H1 (cell line): ENCODE measurements around the gene NCAM1. TPM values are rescaled to one million over a fixed set of nuclear protein-coding genes. Genes with fewer than 3 reads are reported as not detected.

Source experiments
- CTCF ChIA-PET: fragments of 300-600 bp; sonication (Branson Sonifier 250); formaldehyde crosslinking; loops from one replicate; lab custom pipeline; 2021; ENCODE audit not compliant: partially characterized antibody; lab: Charles Lee
- POLR2A ChIA-PET: fragments of 300-600 bp; sonication (Branson Sonifier 250); formaldehyde crosslinking; loops from one replicate; lab custom pipeline; 2021; ENCODE audit warnings: inconsistent platforms; ENCODE audit not compliant: partially characterized antibody; lab: Charles Lee
- DNase-seq, 2 experiments: peaks; one replicate each; pipeline versions ENCODE4 v3.0.0 to v3.0.0-alpha.2; 2010 to 2022; ENCODE audit warnings: low spot score in 2 of 2, low read depth in 1 of 2, mixed read lengths in 1 of 2
- FAIRE-seq: peaks from 2 replicates; lab custom pipeline; 2011; peaks lifted over from hg19 to GRCh38; lab: Jason Lieb, UNC
- H2AFZ ChIP-seq: 2 replicates; pipeline ENCODE4 v1.8.1; 2012; ENCODE audit warnings: low read length, inconsistent platforms
- H2AK5ac ChIP-seq: 2 replicates; pipeline ENCODE4 v1.6.1; 2013; ENCODE audit warnings: low read depth, low read length
- H2BK120ac ChIP-seq: replicated peaks from 2 replicates; pipeline ENCODE3; 2013; ENCODE audit warnings: low read depth, low read length, inconsistent platforms
- H2BK12ac ChIP-seq: 2 replicates; pipeline ENCODE4 v1.6.1; 2013; ENCODE audit warnings: low read depth, low read length
- H2BK15ac ChIP-seq: 2 replicates; pipeline ENCODE4 v1.6.1; 2013; ENCODE audit warnings: low read length
- H2BK20ac ChIP-seq: 2 replicates; pipeline ENCODE4 v1.6.1; 2013; ENCODE audit warnings: low read length
- H2BK5ac ChIP-seq: 2 replicates; pipeline ENCODE4 v1.6.1; 2013; ENCODE audit warnings: low read depth, low read length
- H3K14ac ChIP-seq: 2 replicates; pipeline ENCODE4 v1.6.1; 2013; ENCODE audit warnings: inconsistent platforms; ENCODE audit not compliant: insufficient read length
- H3K18ac ChIP-seq: 2 replicates; pipeline ENCODE4 v1.6.1; 2013; ENCODE audit warnings: low read length; ENCODE audit errors: extremely low read depth
- H3K23ac ChIP-seq: 2 replicates; pipeline ENCODE4 v1.6.1; 2013; ENCODE audit warnings: inconsistent platforms; ENCODE audit not compliant: insufficient read length
- H3K23me2 ChIP-seq: 2 replicates; pipeline ENCODE4 v1.6.1; 2013; ENCODE audit warnings: low read depth, low read length
- H3K27ac ChIP-seq: 2 replicates; pipeline ENCODE4 v1.6.1; 2011; ENCODE audit warnings: low read depth, low read length, inconsistent platforms
- H3K27me3 ChIP-seq, 4 experiments: replicated peaks in 1 of 4; 1 replicate in 1 of 4; 2 replicates in 3 of 4; pipeline versions ENCODE4 v1.6.1 to v1.8.1; 2011 to 2013; ENCODE audit warnings: low read length in 3 of 4, mild to moderate bottlenecking in 3 of 4, inconsistent platforms in 2 of 4, mixed read lengths in 2 of 4, moderate library complexity in 1 of 4; ENCODE audit not compliant: control insufficient read depth in 3 of 4, insufficient read depth in 3 of 4; ENCODE audit errors: extremely low read depth in 1 of 4
- H3K36me3 ChIP-seq, 4 experiments: 2 replicates each; pipeline versions ENCODE4 v1.6.1 to v1.8.1; 2011 to 2013; ENCODE audit warnings: mild to moderate bottlenecking in 4 of 4, low read length in 3 of 4, moderate library complexity in 2 of 4, control low read depth in 1 of 4, inconsistent platforms in 1 of 4; ENCODE audit not compliant: insufficient read depth in 4 of 4, control insufficient read depth in 2 of 4
- H3K4ac ChIP-seq: replicated peaks from 2 replicates; pipeline ENCODE3; 2013; ENCODE audit warnings: low read length, low read depth, mixed read lengths, inconsistent platforms; ENCODE audit not compliant: insufficient read length
- H3K4me1 ChIP-seq, 4 experiments: replicated peaks in 1 of 4; 1 replicate in 1 of 4; 2 replicates in 3 of 4; pipeline versions ENCODE4 v1.6.1 to v1.8.1; 2011 to 2013; ENCODE audit warnings: low read length in 3 of 4, inconsistent platforms in 2 of 4, mixed read lengths in 1 of 4; ENCODE audit not compliant: insufficient read depth in 4 of 4, control insufficient read depth in 3 of 4
- H3K4me2 ChIP-seq, 2 experiments: 2 replicates each; pipeline versions ENCODE4 v1.6.1 to v1.8.1; 2011 to 2013; ENCODE audit warnings: low read depth in 2 of 2, low read length in 2 of 2, control low read depth in 1 of 2, inconsistent platforms in 1 of 2, mild to moderate bottlenecking in 1 of 2; ENCODE audit not compliant: insufficient read depth in 1 of 2
- H3K4me3 ChIP-seq, 4 experiments: fragments of 200-600, 300-600 bp in 1 of 4; sonication (generic), shearing (Covaris generic), sonication (Bioruptor Twin) in 1 of 4; 2 replicates each; pipeline versions ENCODE4 v1.5.1 to v1.8.1; 2011 to 2016; ENCODE audit warnings: low read length in 4 of 4, low read depth in 3 of 4, control low read depth in 2 of 4, inconsistent platforms in 2 of 4, mild to moderate bottlenecking in 2 of 4, mixed read lengths in 1 of 4, moderate library complexity in 1 of 4; ENCODE audit not compliant: insufficient read depth in 2 of 4; ENCODE audit errors: extremely low read depth in 1 of 4
- H3K56ac ChIP-seq: replicated peaks from 2 replicates; pipeline ENCODE3; 2013; ENCODE audit warnings: low read depth, mild to moderate bottlenecking, mixed read lengths, low read length, inconsistent platforms; ENCODE audit not compliant: insufficient read length
- H3K79me1 ChIP-seq: 2 replicates; pipeline ENCODE4 v1.6.1; 2013; ENCODE audit warnings: low read depth, low read length, control low read depth
- H3K79me2 ChIP-seq, 2 experiments: 2 replicates each; pipeline versions ENCODE4 v1.6.1 to v1.8.1; 2012 to 2013; ENCODE audit warnings: low read length in 2 of 2, mild to moderate bottlenecking in 2 of 2, inconsistent platforms in 1 of 2; ENCODE audit not compliant: insufficient read depth in 2 of 2, control insufficient read depth in 1 of 2
- H3K9ac ChIP-seq, 4 experiments: replicated peaks in 1 of 4; 1 replicate in 1 of 4; 2 replicates in 3 of 4; pipeline versions ENCODE4 v1.6.1 to v1.8.1; 2011 to 2013; ENCODE audit warnings: low read depth in 3 of 4, low read length in 3 of 4, control low read depth in 2 of 4, mild to moderate bottlenecking in 2 of 4, moderate library complexity in 2 of 4, inconsistent platforms in 1 of 4; ENCODE audit errors: extremely low read depth in 1 of 4
- H3K9me3 ChIP-seq, 2 experiments: 2 replicates each; pipeline versions ENCODE4 v1.6.1 to v1.8.1; 2012 to 2013; ENCODE audit warnings: mild to moderate bottlenecking in 2 of 2, moderate library complexity in 2 of 2, control low read depth in 1 of 2, inconsistent platforms in 1 of 2, low read depth in 1 of 2, low read length in 1 of 2, mixed read lengths in 1 of 2; ENCODE audit not compliant: insufficient read depth in 2 of 2
- H4K20me1 ChIP-seq, 2 experiments: replicated peaks in 1 of 2; 2 replicates each; pipeline versions ENCODE3 to v1.8.1; 2011 to 2013; ENCODE audit warnings: inconsistent platforms in 2 of 2, low read length in 2 of 2, mild to moderate bottlenecking in 1 of 2; ENCODE audit not compliant: insufficient read depth in 2 of 2, control insufficient read depth in 1 of 2
- H4K5ac ChIP-seq: 2 replicates; pipeline ENCODE4 v1.6.1; 2013; ENCODE audit warnings: low read length, low read depth, mixed read lengths, inconsistent platforms; ENCODE audit not compliant: insufficient read length
- H4K8ac ChIP-seq: 2 replicates; pipeline ENCODE4 v1.8.0; 2013; ENCODE audit warnings: mild to moderate bottlenecking, moderate library complexity, low read length, inconsistent platforms; ENCODE audit not compliant: insufficient read depth; ENCODE audit errors: extremely low read depth
- H4K91ac ChIP-seq: replicated peaks from 2 replicates; pipeline ENCODE3; 2013; ENCODE audit warnings: low read length, mixed read lengths, inconsistent platforms; ENCODE audit not compliant: insufficient read length
- KDM4A ChIP-seq: IDR thresholded peaks from one replicate; pipeline ENCODE4 v1.7.1; 2012; ENCODE audit warnings: low read depth, mild to moderate bottlenecking, moderate library complexity, low read length, inconsistent platforms; ENCODE audit not compliant: severe bottlenecking
- MAFK ChIP-seq: IDR thresholded peaks from 2 replicates; pipeline ENCODE4 v1.6.1; 2012; ENCODE audit warnings: low read depth, mild to moderate bottlenecking, improper control_type of control experiment, low read length
- TAF1 ChIP-seq: IDR thresholded peaks from 2 replicates; pipeline ENCODE4 v1.6.1; 2011; ENCODE audit warnings: mild to moderate bottlenecking, low read depth, low read length
- WGBS, 2 experiments: shearing (Covaris generic) in 1 of 2; methylation state at CpG; one replicate each; pipeline versions ENCODE4 v1.1.6 to v1.1.7; 2013 to 2015; ENCODE audit warnings: low lambda C conversion rate in 2 of 2, mixed read lengths in 2 of 2, inconsistent platforms in 1 of 2, low coverage in 1 of 2, missing lambda C conversion rate in 1 of 2; ENCODE audit not compliant: insufficient replicate concordance in 2 of 2, insufficient coverage in 1 of 2, insufficient read length in 1 of 2; ENCODE audit errors: extremely low coverage in 1 of 2, missing lambda C conversion rate in 1 of 2; 5-methylcytosine and 5-hydroxymethylcytosine counted together
- polyA plus RNA-seq, 7 experiments: library from polyadenylated mRNA; depleted of rRNA in 3 of 7; stranded (reverse) in 5 of 7; unstranded in 2 of 7; fragments of >200 nt in 5 of 7; fragments of 200-250 nt in 2 of 7; gene quantifications; 1 replicate in 5 of 7; 2 replicates in 1 of 7; 4 replicates in 1 of 7; pipeline versions ENCODE4 v1.2.1 to v1.2.3, GENCODE V29; 2011 to 2013; ENCODE audit warnings: missing spikeins in 2 of 7, mixed read lengths in 2 of 7
- total RNA-seq: library from RNA; stranded (reverse); fragmentation: NEBNext Ultra II Directional; extraction: Animal tissue kit (Norgen Biotek cat#: 25700); gene quantifications from 2 replicates; pipeline ENCODE4 v1.2.1, GENCODE V29; 2021

The NCAM1 gene
- total and polyA plus RNA-seq, 2 of the 8 experiments (the other 6 are each of a cell fraction or from before 2014, with no cell fraction given) = 3.1 to 4.3 TPM

GRCh38 chr11:113178381-113179070 is 217.3 kb downstream of the NCAM1 start:
- no peaks in the 10 kb centered on the region for H3K36me3 ChIP-seq
- no peak overlapping the region for H3K14ac ChIP-seq
- H4K8ac ChIP-seq = no peak overlapping the region
- peaks cover 0 to 8% (median 6%) of the 10 kb centered on the region in 4 experiments; a peak in 5 of 7 replicates for H3K4me1 ChIP-seq
- no peaks in the 10 kb centered on the region for H3K9me3 ChIP-seq
- H4K20me1 ChIP-seq = no peaks in the 10 kb centered on the region
- no peak overlapping the region for H2BK12ac ChIP-seq
- H2BK15ac ChIP-seq = no peak overlapping the region
- H3K79me2 ChIP-seq = no peaks in the 10 kb centered on the region
- no peak overlapping the region for H2BK20ac ChIP-seq
- H3K56ac ChIP-seq = no peak overlapping the region
- no peak overlapping the region for H3K18ac ChIP-seq
- 84% methylated on average over 10 of the region's 10 CpGs; no CpG with 5 or more reads in 1 of the 2 experiments for WGBS, 2 experiments
- H2AFZ ChIP-seq = no peak overlapping the region
- DNase-seq (no peak), FAIRE-seq (no peak)
- no peak overlapping the region for H4K91ac ChIP-seq
- H2BK120ac ChIP-seq = no peak overlapping the region
- H3K79me1 ChIP-seq = no peaks in the 10 kb centered on the region
- ChIA-PET CTCF (interaction anchor here (0.9 to 1.1 kb wide), 2 partner anchors 9 to 450 kb away, joined by 3 to 4 read pairs; no protein-coding TSS in a partner anchor), POLR2A (interaction anchor here (1.3 kb wide), 1 partner anchor 9 kb away, joined by 3 read pairs; no protein-coding TSS in a partner anchor)
- H3K27ac ChIP-seq = no peak overlapping the region
- no peak overlapping the region for H3K4me2 ChIP-seq
- no peaks in the 10 kb centered on the region for H3K23me2 ChIP-seq
- H2BK5ac ChIP-seq = no peak overlapping the region
- no peak overlapping the region for H3K4ac ChIP-seq
- H3K27me3 ChIP-seq = no peaks in the 10 kb centered on the region
- no peak overlapping the region for H4K5ac ChIP-seq
- no peak overlapping the region for H3K9ac ChIP-seq
- no peak overlapping the region for H3K23ac ChIP-seq
- no peak overlapping the region for H2AK5ac ChIP-seq
- TF ChIP-seq MAFK (no peak), TAF1 (no peak), KDM4A (no peak)
- no peak overlapping the region for H3K4me3 ChIP-seq
